HG03159 (cell line): Measurements from ENCODE around the gene RABGAP1.

Source experiments
- ATAC-seq: cut with Tn5 transposase; IDR thresholded peaks from one replicate; pipeline ENCODE4 v1.9.1; 2021; ENCODE audit warnings: mild to moderate bottlenecking, moderate library complexity; ENCODE audit not compliant: unreplicated experiment

Gene RABGAP1

GRCh38 chr9:123149067-123149466, 208.2 kb downstream of the RABGAP1 start:
- no peak for ATAC-seq

DNA sequence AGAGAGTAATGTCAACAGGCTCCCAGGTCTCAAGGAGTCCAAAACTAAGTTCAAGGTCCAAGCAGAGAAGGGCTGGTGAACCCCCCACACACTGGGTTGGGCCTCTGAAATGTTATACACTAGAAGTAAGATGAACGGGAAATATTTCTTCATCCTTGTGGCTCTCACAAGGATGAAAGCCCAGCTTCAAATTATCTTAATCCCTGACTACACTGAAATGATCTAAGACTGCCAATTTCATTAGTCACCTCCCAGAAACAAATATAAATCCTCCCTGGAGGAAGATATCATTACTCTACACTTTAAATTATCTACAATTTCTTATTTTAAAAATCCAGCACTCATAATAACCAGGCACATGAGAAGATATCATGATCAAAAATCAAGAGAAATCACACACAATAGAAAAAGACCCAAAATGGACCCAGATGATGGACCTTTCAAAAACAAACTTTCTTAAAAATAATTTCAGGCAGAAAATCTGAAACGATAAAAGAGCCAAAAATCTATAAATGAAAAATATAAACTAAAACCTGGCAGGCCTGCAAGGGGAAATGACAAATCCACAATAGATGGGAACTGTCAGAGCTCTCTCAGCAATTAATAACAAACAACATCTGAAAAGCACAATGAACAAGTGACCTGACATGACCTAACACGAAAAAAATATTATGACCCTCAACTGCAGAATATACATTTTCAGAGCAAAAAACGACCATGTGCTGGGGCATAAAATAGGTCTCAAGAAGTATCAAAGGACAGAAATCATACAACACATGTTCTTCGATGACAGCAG, 210.1 kb downstream of the RABGAP1 start:
- no peak for ATAC-seq
